Hippocampal formation (tissue), 2 donors: ENCODE measurements around the gene MAP2K5.

Source experiments
- DNase-seq, 2 donors: peaks; one replicate each; lab custom pipeline; 2025; lab: John Stamatoyannopoulos, UW

The MAP2K5 gene

DNA sequence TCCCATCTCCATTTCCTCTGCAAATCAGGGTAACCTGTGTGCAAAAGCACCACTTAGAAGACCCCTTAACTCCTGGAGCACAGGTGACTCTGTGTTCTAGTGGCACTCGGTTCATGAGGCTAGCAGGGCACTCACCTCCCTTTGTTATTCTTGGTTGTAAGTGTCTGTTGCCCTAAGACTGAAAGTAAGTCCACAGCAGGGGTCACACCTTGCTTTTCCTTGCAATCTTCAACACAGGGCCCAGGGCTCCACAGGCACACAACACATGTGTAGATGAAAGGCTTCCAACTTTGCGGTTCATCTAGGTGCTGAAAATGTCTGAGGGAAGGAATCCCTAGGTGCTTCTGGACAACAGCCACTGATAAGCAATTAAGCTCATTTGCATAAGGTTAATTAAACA is 294.5 kb downstream of the MAP2K5 start:
- DNase-seq, result no peak

GRCh38 chr15:67838789-67839332 is 296.4 kb downstream of the MAP2K5 start:
- DNase-seq, result peak; percentile 36 to 55

DNA sequence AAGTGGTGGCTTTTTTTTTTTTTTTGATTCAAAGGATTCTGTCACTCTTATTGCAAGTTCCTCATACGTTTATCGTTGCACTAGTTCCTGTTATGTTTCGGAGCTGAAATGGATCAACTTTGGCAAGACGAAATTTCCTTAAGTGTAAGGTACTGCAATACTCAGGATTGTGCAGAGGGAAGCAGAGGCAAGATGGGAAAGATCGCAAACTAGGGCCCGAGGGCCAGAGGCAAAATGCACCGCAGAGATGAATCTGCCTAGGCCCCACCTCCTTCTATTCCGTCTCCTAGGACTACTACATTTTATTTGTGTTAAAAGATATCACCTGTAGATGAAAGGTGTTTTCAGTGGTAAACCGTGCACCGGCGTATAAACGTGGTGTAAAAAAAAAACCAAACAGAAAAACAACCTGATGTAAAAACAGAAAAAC is 297.0 kb downstream of the MAP2K5 start:
- DNase-seq, result peak in 1 of 2 donors; percentile 64

DNA sequence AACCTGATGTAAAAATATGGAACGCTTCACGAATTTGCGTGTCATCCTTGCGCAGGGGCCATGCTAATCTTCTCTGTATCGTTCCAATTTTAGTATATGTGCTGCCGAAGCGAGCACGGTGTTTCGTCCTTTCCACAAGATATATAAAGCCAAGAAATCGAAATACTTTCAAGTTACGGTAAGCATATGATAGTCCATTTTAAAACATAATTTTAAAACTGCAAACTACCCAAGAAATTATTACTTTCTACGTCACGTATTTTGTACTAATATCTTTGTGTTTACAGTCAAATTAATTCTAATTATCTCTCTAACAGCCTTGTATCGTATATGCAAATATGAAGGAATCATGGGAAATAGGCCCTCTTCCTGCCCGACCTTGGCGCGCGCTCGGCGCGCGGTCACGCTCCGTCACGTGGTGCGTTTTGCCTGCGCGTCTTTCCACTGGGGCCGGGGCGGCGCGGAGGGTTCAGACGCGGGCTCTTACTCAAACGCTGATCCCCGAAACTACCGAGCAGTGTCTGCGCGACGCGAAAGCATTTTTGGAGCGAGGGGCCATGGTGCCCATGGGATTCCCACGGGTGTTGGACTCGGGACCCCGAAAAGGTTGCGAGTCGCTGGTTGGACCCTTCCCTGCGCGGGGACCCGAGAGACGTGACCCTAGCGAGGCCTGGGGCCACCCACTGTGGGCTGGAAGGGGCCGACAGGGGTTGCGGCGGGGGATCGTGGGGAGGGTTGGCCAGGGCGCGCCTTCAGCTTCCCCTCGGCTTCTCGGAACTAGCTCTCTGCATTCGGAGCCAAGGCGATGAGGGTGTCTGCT is 297.6 kb downstream of the MAP2K5 start, which contains the start of gene RNU6-1:
Gene RNU6-1, minus strand, starts transcription at position 117 of the 820 bp plus-strand sequence.
- peak; percentile 88 to 96 for DNase-seq

DNA sequence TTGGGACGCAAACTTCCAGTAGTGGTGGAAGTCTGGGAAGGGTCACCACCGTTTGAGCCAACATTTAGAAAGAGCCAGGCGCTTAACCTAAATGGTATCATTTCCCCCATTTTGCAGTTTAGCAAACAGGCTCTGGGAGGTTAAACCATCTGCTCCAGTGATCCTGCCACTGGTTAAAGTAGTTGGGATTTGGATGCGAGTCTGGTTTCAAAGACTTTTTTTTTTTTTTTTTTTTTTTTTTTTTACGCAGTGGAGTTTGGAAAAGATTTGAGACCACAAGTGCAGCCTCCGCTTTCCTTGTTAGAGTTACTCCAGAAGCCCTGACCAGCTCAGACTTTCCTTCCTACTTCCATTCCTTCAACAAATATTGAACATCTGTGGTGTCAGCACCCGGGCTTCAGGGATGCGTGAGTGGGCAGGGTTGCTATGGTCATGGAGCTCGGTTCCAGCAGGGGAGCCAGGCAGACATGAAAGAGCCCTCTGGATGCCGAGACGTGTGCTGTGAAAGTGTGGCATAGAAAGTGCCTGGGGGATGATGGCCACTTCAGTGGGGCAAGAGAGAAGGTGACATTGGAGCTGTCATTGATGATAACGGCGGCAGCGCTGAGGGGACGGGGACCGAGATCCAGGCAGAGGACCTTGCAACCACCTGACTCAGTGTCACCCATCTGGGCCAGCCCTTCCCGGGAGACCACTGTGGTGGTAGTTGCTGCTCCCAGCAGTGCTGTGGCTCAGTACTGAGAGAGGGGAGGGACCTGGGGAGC is 298.4 kb downstream of the MAP2K5 start:
- peak; percentile 41 to 46 for DNase-seq

GRCh38 chr15:67841513-67841762 is 298.9 kb downstream of the MAP2K5 start:
- DNase-seq, result no peak

DNA sequence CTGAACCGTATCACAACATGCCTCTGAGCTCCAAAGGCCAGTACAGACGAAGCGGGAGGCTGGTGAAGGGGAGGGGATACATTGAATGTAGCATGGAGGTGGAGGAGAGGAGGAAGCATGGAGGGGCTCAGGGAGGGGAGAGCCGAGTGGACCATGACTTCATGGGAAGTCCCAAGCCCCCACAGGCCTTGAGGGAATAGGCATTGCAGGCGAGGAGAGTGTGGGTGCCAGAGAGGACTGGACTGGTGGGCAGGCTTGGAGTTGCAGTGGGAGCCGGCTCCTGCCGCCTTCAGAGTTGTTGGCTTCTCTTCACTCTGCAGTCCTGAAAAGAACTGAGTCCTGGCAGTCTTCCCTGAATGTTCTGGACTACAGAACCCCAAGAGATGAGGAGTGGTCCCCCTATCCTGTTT is 300.6 kb downstream of the MAP2K5 start:
- DNase-seq, result no peak

- DNase-seq, result no peak
These were observed 301.3 kb downstream of the MAP2K5 start for GRCh38 chr15:67843571-67844387.

DNA sequence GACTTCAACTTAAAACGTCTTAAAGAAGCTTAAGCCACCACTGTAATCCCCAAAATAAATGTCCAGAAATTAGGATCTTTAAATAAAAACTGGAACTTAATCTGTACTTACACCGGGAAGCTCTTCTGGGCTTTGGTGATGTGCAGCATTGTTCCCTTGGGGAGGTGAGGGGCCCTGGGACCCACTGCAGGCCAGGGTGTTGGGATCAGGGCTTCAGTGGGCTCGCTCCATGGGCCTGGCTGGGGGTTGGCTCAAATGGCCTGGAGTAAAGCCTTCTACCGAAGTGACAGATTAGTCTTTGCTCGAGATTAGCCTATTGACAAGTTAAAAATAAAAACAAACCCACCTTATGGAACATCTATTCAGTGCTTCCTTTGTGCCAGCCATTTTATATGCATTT is 303.5 kb downstream of the MAP2K5 start:
- no peak for DNase-seq

DNA sequence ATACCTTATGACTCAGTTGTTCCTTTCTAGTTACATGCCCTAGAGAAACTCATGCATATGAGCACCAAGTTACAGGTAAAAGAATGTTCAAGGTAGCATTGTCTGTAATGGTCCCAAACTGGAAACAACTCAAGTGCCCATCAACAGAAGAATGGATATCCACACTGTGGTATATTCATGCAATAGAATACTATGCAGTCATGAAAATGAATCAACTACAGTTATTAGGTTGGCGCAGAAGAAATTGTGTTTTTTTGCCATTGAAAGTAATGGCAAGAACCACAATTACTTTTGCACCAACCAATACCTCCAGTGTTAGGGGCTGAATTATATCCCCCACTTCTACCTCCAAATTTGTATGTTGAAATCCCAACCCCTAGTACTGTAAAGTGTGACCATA is 307.0 kb downstream of the MAP2K5 start:
- no peak for DNase-seq

DNA sequence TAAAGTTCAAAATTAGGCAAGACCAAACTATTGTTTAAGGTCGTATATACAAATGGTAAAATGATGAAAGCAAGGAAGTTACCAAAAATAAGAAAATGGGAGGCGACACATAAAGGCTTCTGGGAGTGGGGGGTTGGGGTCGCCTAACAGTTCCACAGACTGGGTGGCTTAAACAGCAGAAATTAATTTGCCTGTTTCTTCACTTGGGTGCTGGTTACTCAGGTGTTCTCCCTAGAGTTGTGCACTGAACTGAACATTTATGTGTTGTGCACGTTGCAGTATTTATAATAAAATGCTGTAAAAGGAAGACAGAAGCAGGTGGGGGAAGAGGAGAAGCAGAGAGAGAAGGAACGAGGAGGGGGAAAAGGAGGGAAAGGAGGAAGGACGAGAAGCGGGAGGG is 307.8 kb downstream of the MAP2K5 start:
- DNase-seq, result no peak

DNA sequence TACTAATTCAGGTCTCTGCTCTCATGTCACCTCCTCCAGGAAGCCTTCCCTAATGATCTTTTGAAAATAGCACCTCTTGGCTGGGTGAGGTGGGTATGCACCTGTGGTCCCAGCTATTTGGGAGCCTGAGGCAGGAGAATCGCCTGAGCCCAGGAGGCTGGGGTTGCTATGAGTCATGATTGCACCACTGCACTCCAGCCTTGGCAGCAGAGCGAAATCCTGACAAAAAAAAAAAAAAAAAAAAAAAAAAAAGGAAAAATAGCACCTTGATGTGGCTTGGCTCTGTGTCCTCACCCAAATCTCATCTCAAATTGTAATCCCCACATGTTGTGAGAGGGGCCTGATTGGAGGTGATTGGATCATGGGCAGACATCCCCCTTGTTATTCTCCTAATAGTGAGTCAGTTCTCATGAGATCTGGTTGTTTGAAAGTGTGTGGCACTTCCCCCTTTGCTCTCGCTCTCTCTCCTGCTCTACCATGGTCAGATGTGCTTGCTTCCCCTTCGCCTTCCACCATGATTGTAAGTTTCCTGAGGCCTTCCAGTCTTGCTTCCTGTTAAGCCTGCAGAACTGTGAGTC is 308.6 kb downstream of the MAP2K5 start:
- DNase-seq, result no peak

GRCh38 chr15:67852418-67852817 is 309.9 kb downstream of the MAP2K5 start:
- no peak for DNase-seq

DNA sequence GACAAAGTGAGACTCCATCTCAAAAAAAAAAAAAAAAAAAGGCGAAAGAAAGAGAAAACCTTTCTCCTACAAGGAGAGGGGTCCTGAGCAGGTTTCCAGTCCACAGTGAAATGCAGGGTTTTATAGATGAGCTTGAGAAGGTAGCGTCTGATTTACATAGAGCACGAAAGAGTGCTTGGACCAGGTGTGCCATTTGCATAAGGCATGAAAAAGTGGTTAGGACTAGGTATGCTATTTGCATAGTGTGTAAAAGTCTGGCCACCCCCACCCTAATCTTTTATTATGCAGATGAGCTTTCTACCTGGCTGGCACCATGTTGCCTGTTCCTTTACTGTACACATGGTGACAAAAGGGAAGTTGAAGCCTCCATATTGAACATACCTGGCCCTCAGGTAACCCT is 311.0 kb downstream of the MAP2K5 start:
- no peak for DNase-seq

GRCh38 chr15:67854358-67854757 is 311.9 kb downstream of the MAP2K5 start:
- DNase-seq, result no peak

DNA sequence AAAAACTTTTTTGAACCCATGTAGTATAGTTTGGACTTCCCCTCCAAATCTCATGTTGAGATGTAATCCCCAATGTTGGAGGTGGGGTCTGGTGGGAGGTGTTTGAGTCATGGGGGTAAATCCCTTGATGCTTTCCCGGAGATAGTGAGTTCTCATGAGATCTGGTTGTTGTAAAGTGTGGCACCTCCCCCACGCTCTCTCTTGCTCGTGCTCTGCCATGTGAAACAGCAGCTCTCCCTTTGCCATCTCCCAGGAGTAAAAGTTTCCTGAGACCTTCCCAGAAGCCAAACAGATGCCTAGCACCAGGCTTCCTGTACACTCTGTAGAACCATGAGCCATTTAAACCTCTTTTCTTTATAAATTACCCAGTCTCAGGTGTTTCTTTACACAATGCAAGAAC is 313.3 kb downstream of the MAP2K5 start:
- DNase-seq, result no peak
